Naive thymus-derived CD8-positive, alpha-beta T cell (primary cell): ENCODE results near the gene NNAT. TPM values are rescaled to one million over a fixed set of nuclear protein-coding genes. Genes with fewer than 3 reads are reported as not detected.
"Not testable (repeated sequence)": the region's sequence is repeated elsewhere in the genome, so short reads cannot be mapped to it uniquely, and the experiment has no call there.

Experiments
- ATAC-seq, 2 donors: fragments of 150-1000 bp; cut with Tn5 transposase in 1 of 2; sonication (Bioruptor Pico), chemical (Tn5 transposase) in 1 of 2; 1 replicate in 1 of 2; 2 replicates in 1 of 2; pipeline ENCODE4 v1.10.0; 2021; ENCODE audit warnings: mild to moderate bottlenecking in 2 of 2, moderate library complexity in 2 of 2
- POLR2A ChIA-PET: fragments of 350-600 bp; sonication (Branson Sonifier 250); formaldehyde crosslinking; loops from one replicate; lab custom pipeline; 2021; ENCODE audit warnings: antibody characterized with exemption; lab: Charles Lee
- DNase-seq, 10 donors: peaks; one replicate each; pipeline versions ENCODE4 v3.0.0 to v3.0.0-alpha.2; 2020 to 2022
- H3K27ac Mint-ChIP-seq, 10 donors: one replicate each; pipeline ENCODE4 v1.8.0; 2020 to 2022; ENCODE audit warnings: mild to moderate bottlenecking in 10 of 10, mixed read lengths in 10 of 10, moderate library complexity in 4 of 10, inconsistent platforms in 1 of 10
- H3K27me3 Mint-ChIP-seq, 5 donors: one replicate each; pipeline ENCODE4 v1.8.0; 2021 to 2022; ENCODE audit warnings: mixed read lengths in 5 of 5
- H3K36me3 Mint-ChIP-seq, 3 donors: one replicate each; pipeline ENCODE4 v1.8.0; 2020 to 2022; ENCODE audit warnings: mixed read lengths in 3 of 3, mild to moderate bottlenecking in 2 of 3, inconsistent platforms in 1 of 3
- H3K4me1 Mint-ChIP-seq, 4 donors: one replicate each; pipeline ENCODE4 v1.8.0; 2021 to 2022; ENCODE audit warnings: mixed read lengths in 4 of 4
- H3K4me3 Mint-ChIP-seq, 10 donors: one replicate each; pipeline ENCODE4 v1.8.0; 2020 to 2022; ENCODE audit warnings: mild to moderate bottlenecking in 10 of 10, mixed read lengths in 10 of 10, moderate library complexity in 6 of 10, inconsistent platforms in 1 of 10
- H3K9me3 Mint-ChIP-seq, 9 donors: one replicate each; pipeline ENCODE4 v1.8.0; 2020 to 2022; ENCODE audit warnings: mixed read lengths in 9 of 9, mild to moderate bottlenecking in 3 of 9, inconsistent platforms in 1 of 9, moderate library complexity in 1 of 9
- polyA plus RNA-seq, 3 donors: library from polyadenylated mRNA; unstranded; fragments of 300-500 nt; fragmentation: Illumina TruSeq; gene quantifications; one replicate each; pipeline ENCODE4 v1.2.3, GENCODE V29; 2021
- total RNA-seq, 8 experiments: library from RNA in 2 of 8; stranded (reverse) in 2 of 8; gene quantifications; one replicate each; pipeline ENCODE4 v1.2.3 and lab custom pipeline; 2021 to 2026

NNAT gene
- total and polyA plus RNA-seq, 5 experiments from 2014 or later, result 0.13 TPM; not detected in 4

DNA sequence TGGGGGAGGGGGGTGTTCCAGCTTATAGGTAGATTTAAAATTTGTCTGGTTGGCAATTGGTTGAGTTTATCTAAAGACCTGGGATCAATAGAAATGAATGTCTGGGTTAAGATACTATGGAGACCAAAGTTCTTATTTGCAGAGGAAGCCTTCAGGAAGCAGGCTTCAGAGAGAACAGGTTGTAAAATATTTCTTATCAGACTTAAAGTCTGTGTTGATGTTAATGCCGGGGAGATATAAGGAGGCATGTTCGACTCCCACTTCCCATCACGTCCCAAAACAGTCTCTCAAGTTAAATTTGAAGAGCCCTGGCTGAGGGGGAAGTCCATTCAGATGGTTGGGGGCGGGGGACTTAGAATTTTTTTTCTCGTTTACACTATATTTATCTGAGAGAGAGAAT, 19.0 kb downstream of the NNAT start:
- Mint-ChIP-seq H3K36me3 (no peaks in the 10 kb centered on the region), H3K27me3 (peaks cover 0 to 8% (median 6%) of the 10 kb centered on the region in 5 donors), H3K27ac (no peak overlapping the region), H3K9me3 (no peaks in the 10 kb centered on the region), H3K4me1 (no peaks in the 10 kb centered on the region), H3K4me3 (no peak overlapping the region)
- POLR2A ChIA-PET, result interaction anchor here (1.2 kb wide), 1 partner anchor 12 kb away, joined by 3 read pairs; no protein-coding TSS in a partner anchor
- ATAC-seq (no peak), DNase-seq (no peak)

DNA sequence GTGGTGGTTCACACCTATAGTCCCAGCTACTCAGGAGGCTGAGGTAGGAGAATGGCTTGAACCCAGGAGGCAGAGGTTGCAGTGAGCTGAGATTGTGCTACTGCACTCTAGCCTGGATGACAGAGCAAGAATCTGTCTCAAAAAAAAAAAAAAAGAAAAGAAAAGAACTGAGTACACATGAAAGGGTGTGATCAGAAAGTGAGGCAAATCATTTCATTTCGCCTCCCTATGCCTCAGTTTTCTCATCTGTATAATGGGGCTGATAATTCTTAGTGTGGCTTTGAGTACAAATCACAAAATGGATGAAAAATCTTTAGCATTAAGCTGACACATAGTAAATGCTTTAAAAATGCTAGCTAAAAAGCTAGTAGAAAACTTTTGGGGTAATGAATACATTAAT, 19.8 kb downstream of the NNAT start:
- not testable (repeated sequence) for H3K27ac Mint-ChIP-seq, H3K4me3 Mint-ChIP-seq, ATAC-seq, DNase-seq, H3K36me3 Mint-ChIP-seq, H3K4me1 Mint-ChIP-seq, H3K9me3 Mint-ChIP-seq
- POLR2A ChIA-PET, result interaction anchor here (0.6 kb wide), 1 partner anchor 14 kb away, joined by 3 read pairs; no protein-coding TSS in a partner anchor
- H3K27me3 Mint-ChIP-seq, result peaks cover 2 to 17% (median 6%) of the 10 kb centered on the region in 5 donors

DNA sequence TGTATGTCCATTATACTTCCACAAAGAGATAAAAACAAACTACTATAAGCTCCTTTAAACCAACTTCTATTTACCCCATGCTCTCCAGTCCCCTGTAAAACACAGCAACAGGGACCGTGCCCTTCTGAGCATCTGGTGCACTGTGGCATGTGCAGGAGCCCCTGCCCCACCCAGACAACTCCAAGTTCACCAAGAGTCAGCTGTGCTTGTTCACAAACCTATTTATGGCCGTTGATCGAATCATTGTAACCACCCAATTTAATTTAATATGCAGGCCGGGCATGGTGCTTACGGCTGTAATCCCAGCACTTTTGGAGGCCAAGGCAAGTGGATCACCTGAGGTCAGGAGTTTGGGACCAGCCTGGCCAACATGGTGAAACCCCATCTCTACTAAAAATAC, 20.3 kb downstream of the NNAT start:
- H3K4me3 Mint-ChIP-seq, result no peak overlapping the region
- POLR2A ChIA-PET, result interaction anchor here (0.6 kb wide), 1 partner anchor 14 kb away, joined by 3 read pairs; no protein-coding TSS in a partner anchor
- no peaks in the 10 kb centered on the region for H3K36me3 Mint-ChIP-seq
- H3K9me3 Mint-ChIP-seq, result no peaks in the 10 kb centered on the region
- ATAC-seq (no peak), DNase-seq (no peak)
- peaks cover 2 to 22% (median 10%) of the 10 kb centered on the region in 5 donors for H3K27me3 Mint-ChIP-seq
- no peaks in the 10 kb centered on the region for H3K4me1 Mint-ChIP-seq
- H3K27ac Mint-ChIP-seq, result no peak overlapping the region

- POLR2A ChIA-PET, result no interaction called here
- no peak overlapping the region for H3K4me3 Mint-ChIP-seq
- peaks cover 2 to 15% (median 3%) of the 10 kb centered on the region in 5 donors for H3K27me3 Mint-ChIP-seq
- H3K36me3 Mint-ChIP-seq, result no peaks in the 10 kb centered on the region
- H3K27ac Mint-ChIP-seq, result no peak overlapping the region
- no peak for DNase-seq
- no peak for ATAC-seq
- H3K9me3 Mint-ChIP-seq, result no peaks in the 10 kb centered on the region
- no peaks in the 10 kb centered on the region for H3K4me1 Mint-ChIP-seq
These were observed 21.2 kb downstream of the NNAT start for GRCh38 chr20:37542281-37542680.

- H3K4me1 Mint-ChIP-seq, result no peaks in the 10 kb centered on the region
- H3K27ac Mint-ChIP-seq, result no peak overlapping the region
- H3K9me3 Mint-ChIP-seq, result no peaks in the 10 kb centered on the region
- peaks cover 0 to 15% (median 3%) of the 10 kb centered on the region in 5 donors for H3K27me3 Mint-ChIP-seq
- no peaks in the 10 kb centered on the region for H3K36me3 Mint-ChIP-seq
- DNase-seq, result no peak
- no peak for ATAC-seq
- no peak overlapping the region for H3K4me3 Mint-ChIP-seq
- POLR2A ChIA-PET, result no interaction called here
These were observed 22.8 kb downstream of the NNAT start for GRCh38 chr20:37543828-37544227.

DNA sequence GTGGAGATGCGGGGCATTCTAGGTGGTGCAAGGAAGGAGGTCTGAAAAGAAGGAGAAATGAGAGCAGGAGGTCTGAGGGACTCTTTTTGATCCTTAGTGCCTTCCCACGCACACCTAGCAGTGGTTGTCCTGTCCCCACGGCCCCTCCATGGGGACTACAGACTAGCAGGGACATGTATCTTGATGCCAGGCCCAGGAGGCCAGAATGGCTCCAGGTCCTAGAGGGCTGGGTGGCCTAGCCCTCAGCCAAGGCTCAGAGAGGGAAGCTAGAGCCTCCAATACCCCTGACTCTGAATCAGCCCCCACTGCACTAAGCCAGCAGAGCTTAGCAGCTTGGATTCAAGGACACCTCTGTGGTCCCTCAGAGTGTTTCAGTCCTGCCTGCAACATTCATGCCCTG, 23.3 kb downstream of the NNAT start:
- POLR2A ChIA-PET, result no interaction called here
- Mint-ChIP-seq H3K4me1 (no peaks in the 10 kb centered on the region), H3K9me3 (peaks cover 0 to under 1% (median 0%) of the 10 kb centered on the region in 9 donors), H3K27ac (no peak overlapping the region), H3K4me3 (no peak overlapping the region), H3K27me3 (peaks cover 0 to 15% (median 3%) of the 10 kb centered on the region in 5 donors), H3K36me3 (no peaks in the 10 kb centered on the region)
- DNase-seq (no peak), ATAC-seq (no peak)

- DNase-seq (no peak), ATAC-seq (no peak)
- no peaks in the 10 kb centered on the region for H3K36me3 Mint-ChIP-seq
- POLR2A ChIA-PET, result no interaction called here
- H3K27ac Mint-ChIP-seq, result no peak overlapping the region
- peaks cover 0 to 3% (median 0%) of the 10 kb centered on the region in 9 donors for H3K9me3 Mint-ChIP-seq
- H3K4me3 Mint-ChIP-seq, result no peak overlapping the region
- H3K27me3 Mint-ChIP-seq, result peaks cover 0 to 15% (median 3%) of the 10 kb centered on the region in 5 donors
- no peaks in the 10 kb centered on the region for H3K4me1 Mint-ChIP-seq
These were observed 24.5 kb downstream of the NNAT start for GRCh38 chr20:37545516-37545915.

GRCh38 chr20:37547912-37548311, 26.9 kb downstream of the NNAT start:
- Mint-ChIP-seq H3K4me3 (no peak overlapping the region), H3K27ac (no peak overlapping the region), H3K4me1 (no peaks in the 10 kb centered on the region), H3K36me3 (no peaks in the 10 kb centered on the region), H3K27me3 (peaks cover 3 to 30% (median 6%) of the 10 kb centered on the region in 5 donors), H3K9me3 (peaks cover 0 to 3% (median 0%) of the 10 kb centered on the region in 9 donors)
- DNase-seq (no peak), ATAC-seq (no peak)
- POLR2A ChIA-PET, result no interaction called here

DNA sequence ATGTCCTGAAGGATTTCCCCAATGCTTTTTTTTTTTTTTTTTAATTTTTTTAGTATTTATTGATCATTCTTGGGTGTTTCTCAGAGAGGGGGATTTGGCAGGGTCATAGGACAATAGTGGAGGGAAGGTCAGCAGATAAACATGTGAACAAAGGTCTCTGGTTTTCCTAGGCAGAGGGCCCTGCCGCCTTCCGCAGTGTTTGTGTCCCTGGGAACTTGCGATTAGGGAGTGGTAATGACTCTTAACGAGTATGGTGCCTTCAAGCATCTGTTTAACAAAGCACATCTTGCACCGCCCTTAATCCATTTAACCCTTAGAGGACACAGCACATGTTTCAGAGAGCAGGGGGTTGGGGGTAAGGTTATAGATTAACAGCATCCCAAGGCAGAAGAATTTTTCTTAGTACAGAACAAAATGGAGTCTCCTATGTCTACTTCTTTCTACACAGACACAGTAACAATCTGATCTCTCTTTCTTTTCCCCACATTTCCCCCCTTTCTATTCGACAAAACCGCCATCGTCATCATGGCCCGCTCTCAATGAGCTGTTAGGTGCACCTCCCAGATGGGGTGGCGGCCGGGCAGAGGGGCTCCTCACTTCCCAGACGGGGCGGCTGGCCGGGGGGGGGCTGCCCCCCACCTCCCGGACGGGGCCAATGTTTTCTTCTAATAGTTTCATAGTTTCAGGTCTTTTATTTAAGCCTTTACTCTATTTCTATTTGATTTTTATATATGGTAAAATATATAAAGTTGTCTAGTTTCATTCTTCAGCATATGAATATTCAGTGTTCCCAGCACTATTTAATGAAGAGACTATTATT, 29.3 kb downstream of the NNAT start:
- not testable (repeated sequence) for DNase-seq, H3K4me1 Mint-ChIP-seq, H3K9me3 Mint-ChIP-seq, H3K4me3 Mint-ChIP-seq, H3K27ac Mint-ChIP-seq, H3K36me3 Mint-ChIP-seq, ATAC-seq
- POLR2A ChIA-PET, result interaction anchor here (0.7 kb wide), 1 partner anchor 151 kb away, joined by 5 read pairs; no protein-coding TSS in a partner anchor
- H3K27me3 Mint-ChIP-seq, result peaks cover 4 to 27% (median 8%) of the 10 kb centered on the region in 5 donors

- POLR2A ChIA-PET, H3K9me3 Mint-ChIP-seq, H3K27ac Mint-ChIP-seq, H3K36me3 Mint-ChIP-seq, H3K4me1 Mint-ChIP-seq, ATAC-seq, H3K4me3 Mint-ChIP-seq, DNase-seq: not testable (repeated sequence)
- H3K27me3 Mint-ChIP-seq, result peaks cover 5 to 19% (median 11%) of the 10 kb centered on the region in 5 donors
These were observed 30.6 kb downstream of the NNAT start for GRCh38 chr20:37551660-37552059.

DNA sequence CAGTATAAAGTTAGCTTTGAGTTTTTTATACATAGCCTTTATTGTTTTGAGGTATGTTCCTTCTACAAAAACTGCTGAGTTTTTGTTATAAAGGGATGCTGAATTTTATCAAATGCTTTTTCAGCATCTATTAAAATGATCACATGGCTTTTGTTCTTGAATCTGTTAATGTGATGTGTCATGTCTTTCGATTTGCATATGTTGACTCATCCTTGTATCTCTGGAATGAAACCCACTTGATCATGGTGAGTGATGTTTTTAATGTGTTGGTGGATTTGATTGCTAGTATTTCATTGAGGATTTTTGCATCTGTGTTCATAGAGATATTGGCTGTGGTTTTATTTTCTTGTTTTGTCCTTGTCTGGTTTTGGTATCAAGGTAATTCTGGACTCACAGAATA, 31.4 kb downstream of the NNAT start:
- POLR2A ChIA-PET, result no interaction called here
- DNase-seq (no peak), ATAC-seq (no peak)
- no peak overlapping the region for H3K27ac Mint-ChIP-seq
- H3K9me3 Mint-ChIP-seq, result peaks cover 0 to 3% (median 0%) of the 10 kb centered on the region in 9 donors
- no peaks in the 10 kb centered on the region for H3K4me1 Mint-ChIP-seq
- H3K36me3 Mint-ChIP-seq, result no peaks in the 10 kb centered on the region
- H3K4me3 Mint-ChIP-seq, result no peak overlapping the region
- H3K27me3 Mint-ChIP-seq, result peaks cover 7 to 26% (median 18%) of the 10 kb centered on the region in 5 donors

DNA sequence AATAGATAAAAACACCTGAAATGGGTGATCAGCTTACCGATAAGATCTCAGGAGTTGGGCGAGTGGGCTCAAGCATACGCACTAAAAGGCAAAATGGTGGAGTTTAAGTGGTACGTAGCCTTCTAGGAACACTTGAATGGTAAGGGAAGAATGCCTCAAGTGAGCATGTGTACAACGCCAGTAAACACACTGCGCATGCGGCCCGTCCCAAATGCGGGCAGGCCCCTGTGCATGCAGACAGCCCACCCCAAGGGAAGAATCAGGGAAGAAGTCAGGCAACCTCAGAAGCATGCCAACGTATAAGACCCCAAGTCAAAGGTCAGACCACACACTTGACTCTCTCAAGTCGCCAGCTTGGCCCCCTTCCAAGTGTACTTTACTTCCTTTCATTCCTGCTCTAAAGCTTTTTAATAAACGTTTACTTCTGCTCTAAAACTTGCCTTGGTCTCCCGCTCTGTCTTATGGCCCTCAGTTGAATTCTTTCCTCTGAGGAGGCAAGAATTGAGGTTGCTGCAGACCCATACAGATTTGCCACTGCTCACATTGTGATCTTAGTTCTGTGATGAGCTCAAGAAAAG, 33.8 kb downstream of the NNAT start:
- H3K4me1 Mint-ChIP-seq, H3K9me3 Mint-ChIP-seq, H3K27ac Mint-ChIP-seq, DNase-seq, POLR2A ChIA-PET, H3K4me3 Mint-ChIP-seq, H3K36me3 Mint-ChIP-seq, ATAC-seq: not testable (repeated sequence)
- H3K27me3 Mint-ChIP-seq, result peaks cover 7 to 28% (median 21%) of the 10 kb centered on the region in 5 donors

- no peaks in the 10 kb centered on the region for H3K36me3 Mint-ChIP-seq
- no peaks in the 10 kb centered on the region for H3K9me3 Mint-ChIP-seq
These were observed 35.5 kb downstream of the NNAT start for GRCh38 chr20:37556538-37556937.

More at GRCh38 chr20:37556538-37556937, 35.5 kb downstream of the NNAT start:
- no peaks in the 10 kb centered on the region for H3K4me1 Mint-ChIP-seq
- H3K27me3 Mint-ChIP-seq, result peaks cover 9 to 34% (median 27%) of the 10 kb centered on the region in 5 donors
- no peak overlapping the region for H3K4me3 Mint-ChIP-seq
- POLR2A ChIA-PET, result no interaction called here
- ATAC-seq, result no peak
- no peak overlapping the region for H3K27ac Mint-ChIP-seq
- DNase-seq, result no peak
